K562 (cell line): ENCODE measurements around the gene PRICKLE2. TPM values are rescaled to one million over a fixed set of nuclear protein-coding genes. Genes with fewer than 3 reads are reported as not detected.
A peak's percentile ranks its signal among the peaks of the same experiment; 100 is the strongest.

ENCODE experiments used
- ATAC-seq: fragments of 200-7000 bp; cut with Tn5 transposase; 3 replicates; pipeline ENCODE4 v1.9.1; 2020; ENCODE audit warnings: moderate library complexity
- BruUV-seq: library from RNA; stranded (reverse); fragments of 400-500 nt; replicated peaks from 2 replicates; lab custom pipeline; 2021; lab: Mats Ljungman, UMichigan
- CTCF ChIA-PET: fragments of 300-600 bp; formaldehyde crosslinking; extraction: SDS; loops from one replicate; lab custom pipeline; 2021; ENCODE audit warnings: low intra/inter-chr PET ratio; lab: Yijun Ruan, JAX
- POLR2A ChIA-PET: fragments of 300-600, 350-650 bp; sonication (Branson Sonifier 250); formaldehyde crosslinking; extraction: SDS; loops from one replicate; lab custom pipeline; 2021; ENCODE audit warnings: antibody characterized with exemption, inconsistent platforms; lab: Yijun Ruan, JAX
- DNase-seq, 4 experiments: peaks; one replicate each; pipeline versions ENCODE4 v3.0.0 to v3.0.0-alpha.2; 2011 to 2018; ENCODE audit warnings: low spot score in 3 of 4, mixed read lengths in 3 of 4; ENCODE audit errors: extremely low read depth in 1 of 4
- FAIRE-seq: peaks from 2 replicates; lab custom pipeline; 2011; peaks lifted over from hg19 to GRCh38; lab: Jason Lieb, UNC
- H2AFZ ChIP-seq: 2 replicates; pipeline ENCODE4 v1.6.0; 2011; ENCODE audit warnings: low read depth, low read length, control low read depth, inconsistent platforms
- H3K27ac ChIP-seq: fragments of 200-600 bp; 3 replicates; pipeline ENCODE4 v1.8.0; 2011; ENCODE audit warnings: low read depth, mild to moderate bottlenecking, control low read depth, inconsistent platforms, low read length, moderate library complexity, mixed read lengths; ENCODE audit errors: extremely low read depth
- H3K27me3 ChIP-seq, 2 experiments: fragments of 300-600 bp in 1 of 2; 2 replicates in 1 of 2; 3 replicates in 1 of 2; pipeline versions ENCODE4 v1.6.0 to v1.8.0; 2011; ENCODE audit warnings: inconsistent platforms in 2 of 2, low read length in 2 of 2, mild to moderate bottlenecking in 1 of 2, mixed read lengths in 1 of 2, moderate library complexity in 1 of 2; ENCODE audit not compliant: control insufficient read depth in 2 of 2, insufficient read depth in 2 of 2
- H3K36me3 ChIP-seq: fragments of 300-600 bp; 3 replicates; pipeline ENCODE4 v1.8.0; 2011; ENCODE audit warnings: mild to moderate bottlenecking, low read length, inconsistent platforms; ENCODE audit not compliant: control insufficient read depth, insufficient read depth
- H3K4me1 ChIP-seq, 2 experiments: fragments of 200-600 bp in 1 of 2; replicated peaks in 1 of 2; 2 replicates in 1 of 2; 3 replicates in 1 of 2; pipeline versions ENCODE4 v1.5.1 to v1.8.0; 2011; ENCODE audit warnings: inconsistent platforms in 2 of 2, low read length in 2 of 2, mild to moderate bottlenecking in 1 of 2, mixed read lengths in 1 of 2, moderate library complexity in 1 of 2; ENCODE audit not compliant: control insufficient read depth in 2 of 2, insufficient read depth in 2 of 2
- H3K4me2 ChIP-seq: 2 replicates; pipeline ENCODE4 v1.6.1; 2011; ENCODE audit warnings: low read length, control low read depth, inconsistent platforms, mixed read lengths; ENCODE audit not compliant: insufficient read depth
- H3K4me3 ChIP-seq: fragments of 200-600 bp; sonication (generic), shearing (Covaris generic); 2 replicates; pipeline ENCODE4 v1.5.1; 2016; ENCODE audit warnings: control low read depth, inconsistent platforms
- H3K79me2 ChIP-seq: fragments of 200-600 bp; 3 replicates; pipeline ENCODE4 v1.8.0; 2011; ENCODE audit warnings: low read length, inconsistent platforms; ENCODE audit not compliant: control insufficient read depth, insufficient read depth
- H3K9ac ChIP-seq, 2 experiments: 2 replicates each; pipeline versions ENCODE4 v1.6.0 to v1.6.1; 2011; ENCODE audit warnings: low read depth in 2 of 2, low read length in 2 of 2, control low read depth in 1 of 2, inconsistent platforms in 1 of 2, mild to moderate bottlenecking in 1 of 2, mixed read lengths in 1 of 2; ENCODE audit not compliant: insufficient read depth in 1 of 2
- H3K9me1 ChIP-seq: one replicate; pipeline ENCODE4 v1.6.0; 2011; ENCODE audit warnings: inconsistent platforms, mild to moderate bottlenecking, low read length, moderate library complexity; ENCODE audit not compliant: control insufficient read depth, insufficient read depth
- H3K9me3 ChIP-seq: replicated peaks from 2 replicates; pipeline ENCODE4 v1.5.1; 2011; ENCODE audit warnings: low read depth, low read length, inconsistent platforms; ENCODE audit not compliant: control insufficient read depth, insufficient read depth
- H4K20me1 ChIP-seq: replicated peaks from 2 replicates; pipeline ENCODE4 v1.6.1; 2011; ENCODE audit warnings: low read length, inconsistent platforms, mixed read lengths; ENCODE audit not compliant: control insufficient read depth, insufficient read depth
- CBX8 ChIP-seq: fragments of 200-600 bp; sonication (generic); IDR thresholded peaks from 2 replicates; pipeline ENCODE4 v1.6.1; 2012; ENCODE audit warnings: borderline replicate concordance, mixed run types, low read depth, mild to moderate bottlenecking, moderate library complexity, mixed read lengths, low read length, control low read depth, inconsistent platforms; ENCODE audit not compliant: poor library complexity, severe bottlenecking; ENCODE audit errors: extremely low read depth
- SMARCE1 ChIP-seq: fragments of 450-650 bp; IDR thresholded peaks from 2 replicates; pipeline ENCODE4 v1.7.1; 2016; ENCODE audit warnings: mild to moderate bottlenecking
- WGBS: fragments of 100-300 bp; shearing (Covaris generic); methylation state at CpG from one replicate; pipeline ENCODE4 v1.1.6; 2016; ENCODE audit warnings: low coverage, mixed read lengths; ENCODE audit not compliant: insufficient coverage; ENCODE audit errors: missing lambda C conversion rate; 5-methylcytosine and 5-hydroxymethylcytosine counted together
- in situ Hi-C: fragments of 300-500 bp; cut with MboI; formaldehyde crosslinking; loops from 4 replicates; pipeline ENCODE4 v1.15.0; 2018; ENCODE audit warnings: inconsistent platforms, mixed read lengths
- intact Hi-C: fragments of 100-400 bp; cut with micrococcal nuclease; formaldehyde crosslinking; loops from 2 replicates; pipeline ENCODE4 v1.14.2; 2022
- polyA plus RNA-seq, 8 experiments: library from polyadenylated mRNA; depleted of rRNA in 4 of 8; stranded (reverse) in 5 of 8; unstranded in 3 of 8; fragments of >200 nt; fragmentation: Nextera tagmentation in 2 of 8; fragmentation: Illumina TruSeq in 1 of 8; extraction: Ambion mirVana in 2 of 8; extraction: Trizol in 1 of 8; gene quantifications; 2 replicates each; pipeline versions ENCODE4 v1.2.1 to v1.2.3, GENCODE V29; 2011 to 2014; ENCODE audit warnings: inconsistent platforms in 1 of 8, missing spikeins in 1 of 8
- total RNA-seq, 7 experiments: library from RNA; depleted of rRNA in 6 of 7; stranded (reverse); fragments of >200 nt in 6 of 7; fragmentation: Illumina TruSeq in 2 of 7; extraction: Trizol in 2 of 7; gene quantifications; 2 replicates each; pipeline versions ENCODE4 v1.2.1 to v1.2.3, GENCODE V29; 2011 to 2021; ENCODE audit warnings: low replicate concordance in 1 of 7
- TF ChIP-seq, protein P1 (sequence below), 3 experiments: fragments of 200-800 bp in 1 of 3; fragments of 250-450 bp in 1 of 3; fragments of 450-650 bp in 1 of 3; sonication (Bioruptor Pico) in 1 of 3; sonication (Bioruptor generic) in 1 of 3; formaldehyde crosslinking in 1 of 3; IDR thresholded peaks; 2 replicates each; pipeline versions ENCODE4 v1.6.1 to v1.8.0; 2016 to 2022; ENCODE audit warnings: mild to moderate bottlenecking in 2 of 3, missing genetic modification characterization in 2 of 3, missing compliant biosample characterization in 1 of 3, moderate library complexity in 1 of 3
- TF ChIP-seq, protein P2 (sequence below), 2 experiments: IDR thresholded peaks in 1 of 2; conservative IDR thresholded peaks in 1 of 2; 2 replicates each; pipeline ENCODE4 v1.6.1; 2016; ENCODE audit warnings: low read depth in 2 of 2, mild to moderate bottlenecking in 1 of 2, missing compliant biosample characterization in 1 of 2, missing genetic modification characterization in 1 of 2, moderate library complexity in 1 of 2

The PRICKLE2 gene
- total and polyA plus RNA-seq, 9 of the 15 experiments (the other 6 are each of a cell fraction or from before 2014, with no cell fraction given), result 0.07 to 0.09 TPM; not detected in 7

DNA sequence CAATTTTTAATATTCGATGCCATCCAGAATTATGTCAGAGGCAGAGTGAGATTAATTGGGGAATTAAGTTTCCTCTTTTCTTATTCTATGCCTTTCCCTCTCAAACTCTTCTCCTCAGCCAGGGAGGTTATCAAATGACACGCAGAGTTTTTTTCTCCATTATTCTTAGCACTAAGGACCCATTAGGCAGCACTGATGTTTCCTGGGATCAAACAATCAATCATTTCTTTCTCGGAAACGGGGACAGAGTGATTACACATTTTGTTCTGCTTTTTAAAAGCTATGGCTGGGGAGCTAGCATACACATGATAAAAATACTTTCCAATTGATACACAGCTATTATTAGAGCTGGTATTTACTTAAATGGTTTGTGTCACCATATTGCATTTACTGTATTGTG lies 166.7 kb downstream of the PRICKLE2 start:
- POLR2A ChIA-PET, result no interaction called here
- no peak for ATAC-seq
- WGBS, result 0% methylated on average over 4 of the region's 4 CpGs

More for the DNA sequence above, 166.7 kb downstream of the PRICKLE2 start:
- Histone ChIP-seq H3K4me2 (no peak overlapping the region), H3K36me3 (no peaks in the 10 kb centered on the region), H3K27me3 (no peaks in the 10 kb centered on the region), H2AFZ (no peak overlapping the region), H3K4me1 (no peaks in the 10 kb centered on the region), H3K9ac (no peak overlapping the region), H3K9me3 (no peaks in the 10 kb centered on the region)
- in situ Hi-C loops, result no loop called here
- FAIRE-seq, result no peak
- TF ChIP-seq, protein P1, sequence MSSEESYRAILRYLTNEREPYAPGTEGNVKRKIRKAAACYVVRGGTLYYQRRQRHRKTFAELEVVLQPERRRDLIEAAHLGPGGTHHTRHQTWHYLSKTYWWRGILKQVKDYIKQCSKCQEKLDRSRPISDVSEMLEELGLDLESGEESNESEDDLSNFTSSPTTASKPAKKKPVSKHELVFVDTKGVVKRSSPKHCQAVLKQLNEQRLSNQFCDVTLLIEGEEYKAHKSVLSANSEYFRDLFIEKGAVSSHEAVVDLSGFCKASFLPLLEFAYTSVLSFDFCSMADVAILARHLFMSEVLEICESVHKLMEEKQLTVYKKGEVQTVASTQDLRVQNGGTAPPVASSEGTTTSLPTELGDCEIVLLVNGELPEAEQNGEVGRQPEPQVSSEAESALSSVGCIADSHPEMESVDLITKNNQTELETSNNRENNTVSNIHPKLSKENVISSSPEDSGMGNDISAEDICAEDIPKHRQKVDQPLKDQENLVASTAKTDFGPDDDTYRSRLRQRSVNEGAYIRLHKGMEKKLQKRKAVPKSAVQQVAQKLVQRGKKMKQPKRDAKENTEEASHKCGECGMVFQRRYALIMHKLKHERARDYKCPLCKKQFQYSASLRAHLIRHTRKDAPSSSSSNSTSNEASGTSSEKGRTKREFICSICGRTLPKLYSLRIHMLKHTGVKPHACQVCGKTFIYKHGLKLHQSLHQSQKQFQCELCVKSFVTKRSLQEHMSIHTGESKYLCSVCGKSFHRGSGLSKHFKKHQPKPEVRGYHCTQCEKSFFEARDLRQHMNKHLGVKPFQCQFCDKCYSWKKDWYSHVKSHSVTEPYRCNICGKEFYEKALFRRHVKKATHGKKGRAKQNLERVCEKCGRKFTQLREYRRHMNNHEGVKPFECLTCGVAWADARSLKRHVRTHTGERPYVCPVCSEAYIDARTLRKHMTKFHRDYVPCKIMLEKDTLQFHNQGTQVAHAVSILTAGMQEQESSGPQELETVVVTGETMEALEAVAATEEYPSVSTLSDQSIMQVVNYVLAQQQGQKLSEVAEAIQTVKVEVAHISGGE (CRISPR knock-in tag; IDR thresholded peaks at IDR 0.05), result peak in 1 of 3 experiments; percentile 43; a peak in 1 of 6 replicates
- TF ChIP-seq SMARCE1 (no peak), CBX8 (peak; percentile 36)
- TF ChIP-seq, protein P2, sequence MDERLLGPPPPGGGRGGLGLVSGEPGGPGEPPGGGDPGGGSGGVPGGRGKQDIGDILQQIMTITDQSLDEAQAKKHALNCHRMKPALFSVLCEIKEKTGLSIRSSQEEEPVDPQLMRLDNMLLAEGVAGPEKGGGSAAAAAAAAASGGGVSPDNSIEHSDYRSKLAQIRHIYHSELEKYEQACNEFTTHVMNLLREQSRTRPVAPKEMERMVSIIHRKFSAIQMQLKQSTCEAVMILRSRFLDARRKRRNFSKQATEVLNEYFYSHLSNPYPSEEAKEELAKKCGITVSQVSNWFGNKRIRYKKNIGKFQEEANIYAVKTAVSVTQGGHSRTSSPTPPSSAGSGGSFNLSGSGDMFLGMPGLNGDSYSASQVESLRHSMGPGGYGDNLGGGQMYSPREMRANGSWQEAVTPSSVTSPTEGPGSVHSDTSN (CRISPR knock-in tag; IDR thresholded peaks at IDR 0.05; ENCODE audit: low read depth), result no peak
- TF ChIP-seq, protein P2 (tag; conservative IDR thresholded peaks at IDR 0.05; ENCODE audit: low read depth), result 0 out of 2 replicates have a peak, but pooled peaks have one; percentile 26
- TF ChIP-seq, all 486 proteins: peak for 3
- intact Hi-C loops, result no loop called here
- CTCF ChIA-PET, result no interaction called here
- no TSS peak for BruUV-seq
- no peak for DNase-seq
- H3K9me1 ChIP-seq, result no peaks in the 10 kb centered on the region
- H3K4me3 ChIP-seq, result no peak overlapping the region
- H3K27ac ChIP-seq, result no peak overlapping the region
- H4K20me1 ChIP-seq, result no peaks in the 10 kb centered on the region
- no peaks in the 10 kb centered on the region for H3K79me2 ChIP-seq
